Stimulated activated CD4-positive, alpha-beta T cell treated with anti-CD3 and anti-CD28 coated beads, Interleukin-12 subunit alpha, Interleukin-12 subunit beta, amount 100 ng/mL, for 4 hours (primary cell): Measurements from ENCODE around the gene BZW2.

ENCODE experiments used
- DNase-seq: peaks from one replicate; pipeline ENCODE4 v3.0.0-alpha.2; 2020

Gene BZW2

DNA sequence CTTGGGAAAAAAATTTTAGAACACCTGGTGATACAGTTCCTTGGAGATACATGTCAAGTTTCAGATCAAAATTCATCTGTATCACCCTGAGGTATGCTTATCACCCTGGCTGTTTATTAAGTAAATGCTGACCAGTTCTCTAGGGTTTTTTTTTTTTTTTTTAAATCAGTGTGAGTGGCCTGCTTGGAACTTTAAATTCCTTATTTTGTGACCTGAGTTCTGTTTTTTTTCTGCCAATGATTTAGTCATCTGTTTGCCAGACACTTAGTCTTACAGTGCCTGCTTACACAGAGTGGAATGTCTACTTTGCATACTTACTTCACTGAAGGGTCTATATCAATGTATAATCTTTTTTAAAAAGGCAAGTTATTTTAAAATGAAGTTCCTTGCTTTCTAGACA lies 109.4 kb downstream of the BZW2 start:
- no peak for DNase-seq
